Myocyte (in vitro differentiated cells): Measurements from ENCODE around the gene ALOX5AP. TPM values are rescaled to one million over a fixed set of nuclear protein-coding genes. Genes with fewer than 3 reads are reported as not detected.
A peak's percentile ranks its signal among the peaks of the same experiment; 100 is the strongest.
"Not testable (repeated sequence)": the region's sequence is repeated elsewhere in the genome, so short reads cannot be mapped to it uniquely, and the experiment has no call there.

Source experiments
- DNase-seq: peaks from one replicate; pipeline ENCODE4 v3.0.0-alpha.2; 2012; ENCODE audit warnings: low read depth
- total RNA-seq: library from RNA; depleted of rRNA; stranded (reverse); fragments of >200 nt; gene quantifications from 2 replicates; pipeline ENCODE4 v1.2.3, GENCODE V29; 2014

Gene ALOX5AP
- total RNA-seq, 1 donor from 2014 or later: not detected

GRCh38 chr13:30737511-30738337, 2.4 kb downstream of the ALOX5AP start:
- DNase-seq: peak; percentile 87

DNA sequence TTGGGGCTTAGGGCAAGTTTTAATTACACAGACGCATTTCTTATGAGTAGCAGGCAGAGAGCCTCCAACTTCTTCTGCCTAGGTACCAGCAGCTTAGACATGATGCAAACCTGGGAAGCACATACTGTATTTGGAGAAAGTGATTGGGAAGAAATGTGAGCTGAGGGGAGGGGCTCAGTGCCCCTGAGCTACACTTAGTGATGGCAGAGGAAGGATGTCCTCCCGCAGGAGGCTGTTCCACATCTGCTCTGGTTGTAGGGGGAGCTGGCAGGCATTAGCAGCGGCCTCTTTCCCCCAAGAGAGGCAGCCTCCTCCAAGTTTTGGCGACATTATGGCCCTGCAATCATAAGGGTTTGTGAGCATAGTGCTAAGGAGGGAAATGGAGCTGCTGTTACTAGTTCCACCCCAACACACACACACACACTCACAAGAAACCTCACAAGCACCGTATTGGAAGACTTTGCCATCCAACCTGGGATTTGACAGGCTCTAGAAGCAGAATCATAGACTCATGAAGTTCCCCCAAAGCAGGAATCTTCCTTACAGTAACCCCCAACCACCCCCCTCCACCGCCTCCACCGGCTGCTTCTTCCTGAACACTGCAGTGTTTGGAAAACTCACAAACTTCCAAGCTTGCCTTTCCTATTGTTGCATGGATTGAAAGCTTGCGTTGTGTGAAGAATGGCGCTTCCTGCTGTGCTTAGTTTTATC, 3.3 kb downstream of the ALOX5AP start:
- no peak for DNase-seq

DNA sequence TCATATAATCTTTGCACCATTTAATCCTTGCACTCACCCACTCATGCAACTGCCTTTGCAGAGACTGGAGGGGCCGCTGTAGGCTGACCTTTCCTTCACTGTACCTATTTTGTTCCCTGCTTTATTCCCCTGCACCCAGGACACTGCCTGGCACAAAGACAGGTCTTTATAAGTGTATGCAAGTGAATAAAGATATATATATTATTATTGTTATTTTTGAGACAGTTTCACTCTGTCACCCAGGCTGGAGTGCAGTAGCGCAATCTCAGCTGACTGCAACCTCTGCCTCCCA, 3.8 kb downstream of the ALOX5AP start:
- DNase-seq: no peak

DNA sequence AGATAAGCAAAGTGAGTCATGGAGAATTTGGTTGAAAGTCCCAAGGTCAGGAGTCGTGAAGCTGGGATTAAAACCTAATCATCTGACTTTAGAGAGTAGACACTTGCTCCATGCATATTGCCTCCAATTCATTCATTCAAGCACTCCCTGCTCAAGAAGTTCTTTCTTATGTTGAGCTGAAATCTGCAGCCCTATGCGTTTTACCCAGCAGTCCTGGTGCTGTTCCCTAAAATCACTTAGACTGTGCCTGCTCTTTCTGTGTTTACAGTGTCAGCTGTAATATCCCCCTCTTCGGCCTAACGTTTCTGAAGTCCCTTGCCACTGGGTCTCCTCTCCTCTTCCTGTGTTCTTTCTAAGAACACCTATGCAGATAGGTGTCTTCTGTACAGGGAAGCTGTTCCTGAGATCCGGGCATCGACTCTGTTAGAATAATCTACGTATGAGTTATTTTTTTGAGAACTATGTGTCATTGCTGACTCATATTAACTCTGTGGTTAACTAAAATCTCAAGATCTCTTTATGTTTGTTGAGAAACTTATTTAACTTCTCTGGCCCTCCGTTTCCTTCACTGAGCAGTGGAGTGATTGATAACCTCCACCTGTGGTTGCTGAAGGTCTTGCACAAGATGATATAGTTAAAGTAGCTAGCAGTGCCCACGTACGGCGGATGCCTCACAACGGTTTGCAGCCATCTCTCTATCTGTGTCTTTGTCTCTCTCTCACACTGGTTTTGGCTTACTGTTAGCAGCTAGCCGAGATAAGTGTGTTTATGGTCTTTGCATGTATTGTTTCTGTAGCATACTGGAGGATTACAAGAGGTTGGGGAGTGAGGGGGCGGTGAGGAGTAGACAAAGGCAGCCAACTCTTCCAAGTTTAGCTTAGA, 4.7 kb downstream of the ALOX5AP start:
- DNase-seq: peak; percentile 53

DNA sequence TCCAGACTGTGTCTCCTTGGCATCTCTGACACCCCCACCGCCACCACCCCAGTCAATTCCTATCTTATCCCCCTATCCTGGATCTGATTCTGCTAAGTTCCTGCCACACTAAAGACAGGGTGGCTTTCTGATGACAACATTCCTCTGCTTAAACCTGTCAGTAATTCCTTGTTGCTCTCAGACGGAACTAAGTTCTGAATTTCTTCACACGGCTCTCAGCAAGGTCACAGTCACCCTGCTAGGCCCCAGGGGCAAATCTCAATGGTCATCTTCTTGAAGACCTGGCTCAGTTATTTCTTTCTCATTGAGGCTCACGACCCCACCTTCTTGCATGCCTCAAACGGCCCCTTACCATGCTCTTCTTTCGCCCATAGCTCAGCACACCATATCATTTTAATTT, 7.6 kb downstream of the ALOX5AP start:
- DNase-seq: no peak

- peak; percentile 94 for DNase-seq
Measured at GRCh38 chr13:30743319-30744055, 8.1 kb downstream of the ALOX5AP start.

- no peak for DNase-seq
Measured at GRCh38 chr13:30744056-30744680, 8.8 kb downstream of the ALOX5AP start.

- DNase-seq: no peak
Measured at GRCh38 chr13:30744681-30745077, 9.3 kb downstream of the ALOX5AP start.

DNA sequence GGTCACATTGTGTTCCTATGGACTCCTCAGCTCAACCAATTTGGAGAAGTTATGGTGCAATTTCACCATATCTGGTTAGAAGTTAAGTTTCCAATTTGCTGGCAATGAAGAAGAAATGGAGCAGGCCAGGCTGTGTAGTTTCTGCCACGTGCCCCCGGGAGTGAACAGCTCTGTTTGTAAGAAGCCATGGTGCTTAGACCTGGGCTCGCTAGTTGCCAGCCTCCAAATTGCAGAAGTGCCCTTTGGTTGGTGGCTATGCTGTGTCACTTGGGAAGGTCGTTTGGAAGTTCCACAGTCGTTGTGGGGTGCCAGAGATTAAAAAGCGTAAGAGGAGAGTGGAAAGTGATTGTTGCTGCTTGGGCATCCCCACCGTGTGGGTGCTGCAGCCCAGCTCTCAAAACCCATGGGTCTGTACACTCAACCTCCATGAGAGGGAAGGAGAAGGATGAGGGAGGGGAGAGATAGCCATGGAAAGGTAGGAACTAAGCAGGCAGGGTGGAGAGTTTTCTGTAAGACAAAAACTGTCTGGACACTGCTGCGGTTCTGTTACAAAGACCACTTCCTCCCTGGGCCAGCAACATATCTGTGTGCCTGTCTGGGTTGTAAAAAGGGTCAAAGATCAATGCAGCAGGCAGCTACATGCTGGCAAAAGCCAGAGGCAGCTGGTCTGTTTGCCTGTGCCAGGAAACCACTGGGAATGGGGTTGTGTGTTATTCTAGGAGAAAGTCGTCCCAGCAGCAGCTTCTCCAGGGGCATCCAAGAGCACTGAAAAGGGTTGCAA, 10.8 kb downstream of the ALOX5AP start:
- DNase-seq: peak; percentile 89

- peak; percentile 88 for DNase-seq
Measured at GRCh38 chr13:30746791-30747190, 11.4 kb downstream of the ALOX5AP start.

DNA sequence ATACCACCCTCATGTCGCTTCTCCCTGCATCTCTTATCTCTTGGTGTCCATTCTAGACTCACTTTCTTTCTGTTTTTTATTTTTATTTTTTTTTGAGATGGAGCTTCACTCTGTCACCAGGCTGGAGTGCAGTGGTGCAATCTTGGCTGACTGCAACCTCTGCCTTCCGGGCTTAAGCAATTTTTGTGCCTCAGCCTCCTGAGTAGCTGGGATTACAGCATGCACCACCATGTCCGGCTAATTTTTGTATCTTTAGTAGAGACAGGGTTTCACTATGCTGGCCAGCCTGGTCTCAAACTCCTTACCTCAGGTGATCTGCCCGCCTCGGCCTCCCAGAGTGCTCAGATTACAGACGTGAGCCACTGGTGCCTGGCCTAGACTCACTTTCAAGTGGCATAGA, 12.5 kb downstream of the ALOX5AP start:
- DNase-seq: not testable (repeated sequence)

DNA sequence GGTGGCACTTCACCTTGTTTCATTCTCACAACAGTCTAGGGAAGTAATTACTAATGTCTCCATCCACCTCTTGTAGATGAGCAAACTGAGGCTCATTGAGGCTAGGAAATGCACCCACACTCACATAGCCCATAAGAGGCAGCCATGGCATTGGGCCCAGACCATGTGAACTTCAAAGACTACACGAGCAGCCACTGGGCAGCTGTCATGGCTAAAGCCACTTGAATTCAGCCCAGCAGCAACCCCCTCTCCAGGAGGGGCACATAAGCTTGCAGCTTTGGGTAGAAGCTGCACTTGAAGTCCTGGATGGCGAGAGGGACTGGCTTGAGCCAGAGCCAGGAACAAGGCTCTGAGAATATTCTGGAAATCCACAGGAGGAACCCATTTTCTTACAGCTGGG, 13.4 kb downstream of the ALOX5AP start:
- DNase-seq: peak; percentile 83

DNA sequence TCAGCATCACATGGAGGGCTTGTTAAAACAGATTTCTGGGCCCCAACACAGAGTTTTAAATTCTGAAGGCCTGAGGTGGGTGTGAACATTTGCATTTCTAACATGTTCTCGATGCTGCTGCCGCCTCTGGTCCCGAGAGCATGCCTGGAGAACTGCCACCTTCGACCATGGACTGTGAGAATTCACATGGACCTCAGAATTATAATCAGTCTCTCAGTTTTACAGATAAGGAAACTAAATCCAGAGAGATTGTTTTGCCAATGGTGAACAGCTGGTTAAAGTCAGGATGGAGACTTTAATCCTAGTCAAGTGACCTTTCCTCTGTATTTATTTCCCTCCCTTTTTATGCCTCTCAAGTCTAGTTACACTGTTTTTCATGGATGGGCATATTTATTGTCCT, 14.7 kb downstream of the ALOX5AP start:
- no peak for DNase-seq

DNA sequence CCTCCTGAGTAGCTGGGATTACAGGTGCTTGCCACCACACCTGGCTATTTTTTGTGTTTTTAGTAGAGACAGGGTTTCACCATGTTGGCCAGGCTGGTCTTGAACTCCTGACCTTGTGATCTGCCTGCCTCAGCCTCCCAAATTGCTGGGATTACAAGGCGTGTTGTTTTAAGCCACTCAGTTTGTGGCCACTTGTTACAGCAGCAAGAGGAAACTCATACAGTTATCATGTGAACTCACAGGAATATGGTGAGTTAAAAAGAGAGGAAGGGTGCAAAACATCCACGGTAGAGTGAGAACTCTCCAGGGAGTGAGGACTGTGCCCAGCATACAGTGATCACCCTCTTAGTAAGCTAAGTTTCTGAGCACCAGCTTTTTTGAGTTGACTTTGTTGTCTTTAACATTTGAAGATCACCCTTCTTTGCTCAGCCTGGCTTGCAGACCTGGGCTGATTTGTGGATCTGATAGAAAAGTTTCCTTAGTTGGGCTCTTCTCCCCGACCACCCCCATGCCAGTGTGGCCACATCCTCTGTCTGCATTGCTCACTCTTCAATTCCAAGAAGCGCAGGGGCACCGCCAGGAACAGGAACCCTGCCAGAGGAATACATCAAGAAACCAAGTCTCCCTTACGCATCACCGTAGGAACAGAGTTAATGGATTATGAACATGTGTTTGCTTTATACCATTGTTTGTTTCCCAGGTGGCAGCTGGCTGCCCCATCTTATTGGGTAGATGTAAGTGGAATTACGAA, 16.0 kb downstream of the ALOX5AP start:
- no peak for DNase-seq

DNA sequence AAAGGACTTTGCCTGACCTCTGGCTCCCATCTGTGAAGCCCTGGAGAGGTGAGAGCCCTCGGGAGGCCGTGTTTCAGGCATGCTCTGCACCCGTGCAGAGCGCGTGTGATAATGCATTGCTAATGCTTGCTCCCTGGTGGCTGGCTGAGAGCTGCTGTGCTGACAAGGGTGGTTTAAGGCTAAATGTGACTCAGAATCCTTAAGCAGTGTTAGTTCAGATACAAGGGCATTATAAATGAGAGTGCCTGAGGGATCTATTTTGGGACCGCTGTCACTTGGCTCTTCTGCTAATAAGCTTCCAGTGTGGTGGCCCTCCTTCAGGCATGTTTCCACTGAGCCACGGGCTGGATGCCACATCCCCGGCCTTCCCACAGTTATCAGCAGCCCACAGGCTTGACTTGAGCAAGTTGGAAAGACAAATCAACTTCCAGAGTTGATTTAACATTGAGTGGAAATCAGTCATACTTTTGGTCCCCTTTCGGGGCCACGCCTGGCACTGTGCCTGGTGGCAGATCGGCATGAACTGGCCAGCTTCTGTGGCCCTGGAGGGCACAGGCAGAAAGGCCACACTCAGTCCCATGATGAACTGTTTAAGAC, 17.0 kb downstream of the ALOX5AP start:
- peak; percentile 91 for DNase-seq

DNA sequence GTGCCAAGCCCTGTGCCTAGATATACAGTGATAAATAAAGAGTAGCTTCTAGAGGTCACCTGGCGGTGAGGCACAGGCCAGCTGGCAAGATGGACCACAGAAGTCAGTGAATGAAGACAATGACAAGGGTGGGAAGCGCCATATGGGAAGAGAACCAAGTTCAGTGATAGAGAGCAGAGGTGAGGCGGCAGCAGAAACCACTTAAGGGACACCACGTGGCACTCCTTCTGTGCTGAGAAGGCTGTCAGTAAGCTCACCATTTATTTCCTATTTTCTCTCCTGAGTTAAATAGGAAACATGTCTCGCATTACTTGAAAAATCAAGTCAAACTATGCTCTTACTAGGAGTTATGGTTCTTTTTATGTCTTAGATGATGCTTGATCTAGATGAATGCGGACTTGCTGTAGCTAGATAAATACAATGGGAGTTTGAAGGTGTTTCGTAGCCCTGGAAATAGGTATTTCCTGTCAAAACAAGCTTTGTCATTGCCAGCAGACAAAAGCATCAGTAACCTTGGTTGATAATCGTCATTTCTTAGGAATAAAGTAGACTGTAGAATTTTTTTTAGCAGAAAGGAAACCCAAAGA, 17.8 kb downstream of the ALOX5AP start:
- no peak for DNase-seq

- no peak for DNase-seq
Measured at GRCh38 chr13:30755678-30756077, 20.3 kb downstream of the ALOX5AP start.

GRCh38 chr13:30757026-30757742, 21.8 kb downstream of the ALOX5AP start:
- DNase-seq: no peak
